Activated CD4-positive, alpha-beta T cell treated with anti-CD3 and anti-CD28 coated beads for 36 hours (primary cell): Measurements from ENCODE around the gene ERMARD. TPM values are rescaled to one million over a fixed set of nuclear protein-coding genes. Genes with fewer than 3 reads are reported as not detected.
A peak's percentile ranks its signal among the peaks of the same experiment; 100 is the strongest.

Experiments
- ATAC-seq: fragments of 200-7000 bp; cut with Tn5 transposase; one replicate; pipeline ENCODE4 v1.10.0; 2021; ENCODE audit warnings: mild to moderate bottlenecking, moderate library complexity
- CTCF ChIA-PET: fragments of 350-600 bp; sonication (Branson Sonifier 250); formaldehyde crosslinking; loops from one replicate; lab custom pipeline; 2021; ENCODE audit warnings: antibody characterized with exemption; lab: Charles Lee
- POLR2A ChIA-PET: fragments of 350-600 bp; sonication (Branson Sonifier 250); formaldehyde crosslinking; loops from one replicate; lab custom pipeline; 2021; ENCODE audit warnings: antibody characterized with exemption, inconsistent platforms; lab: Charles Lee
- DNase-seq: peaks from one replicate; pipeline ENCODE4 v3.0.0-alpha.2; 2020
- H3K27ac Mint-ChIP-seq: one replicate; pipeline ENCODE4 v1.8.0; 2021; ENCODE audit warnings: mixed read lengths
- H3K27me3 Mint-ChIP-seq: one replicate; pipeline ENCODE4 v1.8.0; 2021; ENCODE audit warnings: mixed read lengths
- H3K36me3 Mint-ChIP-seq: one replicate; pipeline ENCODE4 v1.8.0; 2021; ENCODE audit warnings: low read depth, mixed read lengths
- H3K4me1 Mint-ChIP-seq: one replicate; pipeline ENCODE4 v1.8.0; 2021; ENCODE audit warnings: mixed read lengths
- H3K4me3 Mint-ChIP-seq: one replicate; pipeline ENCODE4 v1.8.0; 2021; ENCODE audit warnings: mild to moderate bottlenecking, moderate library complexity, mixed read lengths
- H3K9me3 Mint-ChIP-seq: one replicate; pipeline ENCODE4 v1.8.0; 2021; ENCODE audit warnings: low read depth, mixed read lengths
- intact Hi-C, 2 experiments: fragments of 100-400 bp; cut with DNase I in 1 of 2; cut with micrococcal nuclease in 1 of 2; formaldehyde crosslinking; loops; one replicate each; pipeline versions ENCODE4 v1.14.2 to v1.15.1; 2022 to 2024; cut with DNase I, micrococcal nuclease
- total RNA-seq, 2 experiments: library from RNA; stranded (reverse); gene quantifications; one replicate each; pipeline ENCODE4 v1.2.3, GENCODE V29; 2021

Gene ERMARD
- total RNA-seq, 2 experiments from 2014 or later, result 19.2 to 30.2 TPM

DNA sequence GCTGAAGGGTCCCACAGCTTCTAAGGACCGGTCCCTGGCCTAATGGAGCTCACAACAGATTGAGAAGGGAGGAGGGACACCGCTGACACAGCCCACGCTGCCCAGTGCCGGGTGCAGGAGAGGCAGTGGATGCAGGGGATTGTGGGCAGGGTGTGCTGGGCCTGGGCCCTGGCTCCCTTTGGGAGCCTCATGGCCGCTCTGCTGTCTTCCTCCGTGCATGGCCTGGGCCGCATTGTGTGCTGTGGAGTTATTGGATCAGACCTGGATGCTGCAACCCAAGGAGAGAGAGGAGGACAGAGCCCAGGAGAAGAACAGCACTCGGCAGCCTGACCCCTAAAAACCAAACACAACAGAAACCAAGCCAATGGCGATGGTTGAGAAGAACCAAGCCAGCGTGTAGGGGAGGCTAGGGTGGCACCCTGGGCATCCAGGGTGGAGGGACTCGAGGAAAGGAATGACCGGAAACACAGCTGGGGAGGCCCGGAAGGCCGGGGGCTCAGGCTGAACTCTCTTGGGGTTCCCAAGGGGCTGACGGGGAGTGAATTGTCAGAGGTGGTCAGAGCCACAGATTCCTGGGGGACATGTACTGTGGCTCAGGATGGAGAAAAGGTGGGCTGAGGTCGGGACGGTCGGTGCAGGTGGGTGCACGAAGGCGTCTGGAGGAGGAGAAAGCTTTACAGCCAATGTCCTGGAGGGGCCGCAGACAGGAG is 41.0 kb downstream of the ERMARD start:
- Mint-ChIP-seq H3K4me1 (peaks cover 18% of the 10 kb centered on the region), H3K9me3 (no peaks in the 10 kb centered on the region), H3K27me3 (peaks cover 12% of the 10 kb centered on the region), H3K27ac (no peak overlapping the region), H3K36me3 (no peaks in the 10 kb centered on the region), H3K4me3 (no peak overlapping the region)
- ChIA-PET CTCF (interaction anchor here (0.6 to 2.5 kb wide), 2 partner anchors 13 to 610 kb away, joined by 3 to 17 read pairs; no protein-coding TSS in a partner anchor), POLR2A (no interaction called here)
- intact Hi-C loops, result loop anchor here in 1 of 2 experiments (5.0 kb wide), 1 partner anchor 500 kb away; the partner anchor contains the start of gene DLL1
- no peak for DNase-seq
- ATAC-seq, result no peak

DNA sequence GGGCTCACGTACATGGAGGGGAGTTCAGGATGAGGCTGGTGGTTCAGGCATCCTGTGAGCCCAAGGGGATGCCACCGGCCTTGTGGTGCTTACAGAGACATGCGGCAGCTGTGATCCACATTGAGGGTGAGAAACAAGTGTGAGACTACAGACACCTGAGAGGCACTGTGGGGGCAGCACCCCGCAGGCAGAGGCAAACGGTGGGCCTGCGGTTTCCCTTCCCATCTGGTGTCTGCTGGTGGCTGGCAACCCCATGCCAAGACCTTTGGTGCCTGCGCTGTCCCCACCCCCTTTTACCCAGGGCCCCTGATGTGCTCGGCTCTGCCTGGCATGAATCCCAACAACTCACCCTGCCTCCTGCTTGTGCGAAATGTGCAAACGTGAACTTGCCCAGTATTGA is 42.0 kb downstream of the ERMARD start:
- no peaks in the 10 kb centered on the region for H3K9me3 Mint-ChIP-seq
- POLR2A ChIA-PET, result no interaction called here
- ATAC-seq, result no peak
- CTCF ChIA-PET, result interaction anchor here (0.6 to 2.5 kb wide), 3 partner anchors 12 to 96 kb away, joined by 3 to 17 read pairs (median 4); no protein-coding TSS in a partner anchor
- no peak for DNase-seq
- intact Hi-C loops, result loop anchor here in 1 of 2 experiments (5.0 kb wide), 1 partner anchor 499 kb away; the partner anchor contains the start of gene DLL1
- peaks cover 18% of the 10 kb centered on the region for H3K27me3 Mint-ChIP-seq
- H3K4me3 Mint-ChIP-seq, result no peak overlapping the region
- H3K36me3 Mint-ChIP-seq, result no peaks in the 10 kb centered on the region
- H3K4me1 Mint-ChIP-seq, result peaks cover 18% of the 10 kb centered on the region
- H3K27ac Mint-ChIP-seq, result no peak overlapping the region

DNA sequence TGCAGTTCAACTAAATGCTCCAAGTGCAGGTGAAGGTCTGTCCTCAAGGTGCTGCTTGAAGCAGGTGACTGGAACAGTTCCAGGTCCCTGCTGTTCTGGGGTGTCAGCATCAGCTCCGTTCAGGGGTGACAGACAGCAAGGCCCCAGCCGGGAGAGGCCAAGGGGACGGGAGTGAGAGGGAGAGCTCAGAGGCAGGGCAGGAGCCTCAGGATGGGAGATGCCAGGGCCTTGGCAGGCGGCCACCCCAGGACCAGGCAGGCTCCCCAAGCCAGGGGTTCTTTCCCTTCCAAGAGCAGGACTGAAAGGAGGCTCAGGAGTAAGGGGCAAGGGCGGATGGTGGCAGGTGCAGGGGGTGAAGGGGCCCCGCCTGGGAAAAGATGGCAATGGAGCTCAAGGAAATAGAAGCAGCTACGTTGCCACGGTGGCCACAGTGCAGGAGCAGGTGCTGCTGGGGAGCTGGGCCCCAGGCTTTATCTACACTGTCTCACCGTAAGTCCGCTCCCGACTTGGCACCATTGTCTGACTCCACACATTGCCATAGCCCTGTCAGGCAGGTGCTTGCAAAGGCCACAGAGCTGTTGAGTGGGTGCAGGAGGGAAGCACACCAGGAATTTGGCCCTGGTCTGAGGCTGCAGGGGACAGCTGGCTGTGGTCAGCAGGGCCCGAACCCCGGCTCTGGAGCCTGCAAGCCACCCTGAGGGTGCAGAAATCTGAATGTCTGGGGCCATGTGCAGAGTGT is 43.1 kb downstream of the ERMARD start:
- Mint-ChIP-seq H3K4me1 (peaks cover 18% of the 10 kb centered on the region), H3K27me3 (peaks cover 24% of the 10 kb centered on the region), H3K9me3 (no peaks in the 10 kb centered on the region), H3K27ac (no peak overlapping the region), H3K36me3 (no peaks in the 10 kb centered on the region), H3K4me3 (no peak overlapping the region)
- CTCF ChIA-PET, result interaction anchor here (1.1 to 2.5 kb wide), 4 partner anchors 11 to 723 kb away, joined by 3 to 17 read pairs (median 4); no protein-coding TSS in a partner anchor
- intact Hi-C loops, result loop anchor here in 1 of 2 experiments (5.0 kb wide), 1 partner anchor 498 kb away; the partner anchor contains the start of gene DLL1
- POLR2A ChIA-PET, result no interaction called here
- DNase-seq (no peak), ATAC-seq (no peak)

DNA sequence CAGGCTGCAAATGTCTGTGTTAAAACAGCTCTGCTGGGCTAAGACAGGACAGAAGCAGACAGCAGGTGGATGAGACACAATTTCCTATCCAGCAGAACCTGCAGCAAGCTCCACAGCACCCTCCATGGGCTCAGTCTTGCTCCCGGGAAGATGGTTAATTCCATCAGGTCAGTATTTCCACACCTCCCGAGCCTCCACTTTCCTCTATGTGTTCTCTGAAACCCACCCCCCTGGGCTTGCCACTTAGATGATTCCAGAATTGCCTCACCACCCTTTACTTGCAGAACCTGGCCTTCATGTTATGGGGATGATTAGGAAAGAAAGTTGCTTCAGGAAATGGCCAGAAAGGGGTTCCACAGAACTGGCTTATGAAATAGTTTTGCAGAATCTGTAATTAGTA is 43.8 kb downstream of the ERMARD start:
- no peak for DNase-seq
- H3K4me1 Mint-ChIP-seq, result peaks cover 11% of the 10 kb centered on the region
- H3K27me3 Mint-ChIP-seq, result peaks cover 24% of the 10 kb centered on the region
- H3K4me3 Mint-ChIP-seq, result no peak overlapping the region
- no peaks in the 10 kb centered on the region for H3K36me3 Mint-ChIP-seq
- ChIA-PET POLR2A (no interaction called here), CTCF (interaction anchor here (1.1 to 1.4 kb wide), 3 partner anchors 20 to 1425 kb away, joined by 3 to 4 read pairs (median 4); no protein-coding TSS in a partner anchor)
- no peak for ATAC-seq
- intact Hi-C loops, result no loop called here
- no peaks in the 10 kb centered on the region for H3K9me3 Mint-ChIP-seq
- H3K27ac Mint-ChIP-seq, result no peak overlapping the region

- peaks cover 17% of the 10 kb centered on the region for H3K27me3 Mint-ChIP-seq
- POLR2A ChIA-PET, result no interaction called here
- ATAC-seq (no peak), DNase-seq (no peak)
- H3K4me1 Mint-ChIP-seq, result peaks cover 12% of the 10 kb centered on the region
- CTCF ChIA-PET, result interaction anchor here (1.0 to 1.3 kb wide), 2 partner anchors 9 to 108 kb away, joined by 3 to 6 read pairs; no protein-coding TSS in a partner anchor
- H3K9me3 Mint-ChIP-seq, result no peaks in the 10 kb centered on the region
- no peak overlapping the region for H3K27ac Mint-ChIP-seq
- no peak overlapping the region for H3K4me3 Mint-ChIP-seq
- intact Hi-C loops, result no loop called here
- no peaks in the 10 kb centered on the region for H3K36me3 Mint-ChIP-seq
These were observed 47.5 kb downstream of the ERMARD start for GRCh38 chr6:169798764-169799473.

- intact Hi-C loops, result no loop called here
- Mint-ChIP-seq H3K27me3 (peaks cover 23% of the 10 kb centered on the region), H3K4me1 (peaks cover 18% of the 10 kb centered on the region), H3K9me3 (no peaks in the 10 kb centered on the region), H3K27ac (no peak overlapping the region), H3K36me3 (no peaks in the 10 kb centered on the region), H3K4me3 (no peak overlapping the region)
- ATAC-seq (no peak), DNase-seq (no peak)
- POLR2A ChIA-PET, result no interaction called here
- CTCF ChIA-PET, result interaction anchor here (1.0 kb wide), 1 partner anchor 108 kb away, joined by 3 read pairs; no protein-coding TSS in a partner anchor
These were observed 48.1 kb downstream of the ERMARD start for GRCh38 chr6:169799474-169799926.

GRCh38 chr6:169800116-169800667 is 48.8 kb downstream of the ERMARD start:
- no peak for ATAC-seq
- CTCF ChIA-PET, result interaction anchor here (0.6 kb wide), 1 partner anchor 790 kb away, joined by 3 read pairs; no protein-coding TSS in a partner anchor
- no peaks in the 10 kb centered on the region for H3K9me3 Mint-ChIP-seq
- H3K36me3 Mint-ChIP-seq, result no peaks in the 10 kb centered on the region
- H3K27ac Mint-ChIP-seq, result no peak overlapping the region
- POLR2A ChIA-PET, result no interaction called here
- no peak for DNase-seq
- intact Hi-C loops, result no loop called here
- peaks cover 22% of the 10 kb centered on the region for H3K4me1 Mint-ChIP-seq
- peaks cover 30% of the 10 kb centered on the region for H3K27me3 Mint-ChIP-seq
- no peak overlapping the region for H3K4me3 Mint-ChIP-seq

DNA sequence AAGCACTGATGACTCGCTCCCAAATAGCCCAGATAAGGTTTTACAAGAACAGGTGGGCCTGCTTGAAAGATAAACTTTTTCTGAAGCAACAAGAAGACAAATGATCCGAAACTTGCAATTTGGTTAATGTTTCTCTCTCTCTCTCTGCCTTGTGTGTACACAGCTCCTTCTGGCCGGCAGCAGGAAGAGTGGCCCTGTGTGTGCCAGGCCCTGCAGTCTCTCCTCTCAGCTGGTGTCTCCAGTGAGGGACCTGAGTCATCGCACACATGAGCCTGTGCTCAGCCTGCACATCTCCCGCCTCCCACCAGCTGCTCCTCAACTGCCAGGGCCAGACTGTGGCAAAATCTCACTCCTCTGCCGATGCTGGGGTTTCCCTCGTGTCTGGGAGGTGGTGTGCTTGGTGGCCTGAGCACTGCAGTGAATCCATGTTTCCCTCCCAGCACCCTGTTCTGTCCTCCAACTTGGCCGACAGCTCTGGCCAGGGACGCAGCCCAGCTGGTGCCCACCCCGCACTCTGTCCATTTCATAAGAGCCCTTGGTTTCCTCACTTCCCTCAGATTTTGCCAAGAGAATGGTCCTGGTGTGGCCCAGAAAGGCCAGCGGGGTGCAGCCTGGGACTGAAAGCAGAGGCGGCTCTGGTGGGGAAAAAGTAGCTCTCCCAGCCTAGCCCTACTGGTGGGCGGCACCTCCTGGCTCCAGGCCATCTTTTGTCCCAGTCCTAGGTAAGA is 49.4 kb downstream of the ERMARD start:
- ChIA-PET POLR2A (no interaction called here), CTCF (no interaction called here)
- H3K27ac Mint-ChIP-seq, result no peak overlapping the region
- no peak overlapping the region for H3K4me3 Mint-ChIP-seq
- no peaks in the 10 kb centered on the region for H3K36me3 Mint-ChIP-seq
- DNase-seq, result peak; percentile 32
- intact Hi-C loops, result no loop called here
- peak; percentile 52 for ATAC-seq
- peaks cover 37% of the 10 kb centered on the region for H3K27me3 Mint-ChIP-seq
- no peaks in the 10 kb centered on the region for H3K9me3 Mint-ChIP-seq
- peaks cover 29% of the 10 kb centered on the region for H3K4me1 Mint-ChIP-seq

GRCh38 chr6:169801396-169802160 is 50.2 kb downstream of the ERMARD start:
- no peaks in the 10 kb centered on the region for H3K9me3 Mint-ChIP-seq
- ATAC-seq (no peak), DNase-seq (no peak)
- POLR2A ChIA-PET, result no interaction called here
- intact Hi-C loops, result no loop called here
- H3K27ac Mint-ChIP-seq, result no peak overlapping the region
- no peaks in the 10 kb centered on the region for H3K36me3 Mint-ChIP-seq
- H3K4me3 Mint-ChIP-seq, result no peak overlapping the region
- peaks cover 42% of the 10 kb centered on the region for H3K27me3 Mint-ChIP-seq
- CTCF ChIA-PET, result interaction anchor here (0.7 kb wide), 1 partner anchor 14 kb away, joined by 4 read pairs; no protein-coding TSS in a partner anchor
- peaks cover 36% of the 10 kb centered on the region for H3K4me1 Mint-ChIP-seq

GRCh38 chr6:169802790-169803189 is 51.4 kb downstream of the ERMARD start:
- no peak overlapping the region for H3K4me3 Mint-ChIP-seq
- ChIA-PET CTCF (interaction anchor here (0.6 to 5.2 kb wide), 6 partner anchors 13 to 846 kb away, joined by 3 to 55 read pairs (median 4); no protein-coding TSS in a partner anchor), POLR2A (no interaction called here)
- no peaks in the 10 kb centered on the region for H3K9me3 Mint-ChIP-seq
- no peak overlapping the region for H3K27ac Mint-ChIP-seq
- peaks cover 46% of the 10 kb centered on the region for H3K4me1 Mint-ChIP-seq
- H3K36me3 Mint-ChIP-seq, result no peaks in the 10 kb centered on the region
- ATAC-seq, result no peak
- intact Hi-C loops, result no loop called here
- DNase-seq, result no peak
- H3K27me3 Mint-ChIP-seq, result peaks cover 42% of the 10 kb centered on the region
